Measurements from ENCODE around the gene TTLL3. TPM values are rescaled to one million over a fixed set of nuclear protein-coding genes. Genes with fewer than 3 reads are reported as not detected.

The TTLL3 gene
- total RNA-seq, 3 donors from 2014 or later (not counting 1 experiment from before 2014, with no cell fraction given), result 133 to 137 (median 136) TPM

- Mint-ChIP-seq H3K27me3 (ENCODE audit: low read depth in 2 of 2) (no peaks in the 10 kb centered on the region), H3K4me1 (peaks cover 54 to 71% of the 10 kb centered on the region in 2 donors), H3K27ac (peak overlapping the region; percentile 94 to 99), H3K9me3 (no peaks in the 10 kb centered on the region), H3K36me3 (peaks cover 7% of the 10 kb centered on the region), H3K4me3 (peak overlapping the region; percentile 92)
- intact Hi-C loops (cut with micrococcal nuclease), result loop anchor here (1.0 to 5.0 kb wide), 4 partner anchors 17 to 143 kb away; partner anchors contain the start of genes BRPF1 and MTMR14
- no peak for ATAC-seq
- H3K27me3 ChIP-seq (ENCODE audit: control insufficient read depth, insufficient read depth, low read length), result no peaks in the 10 kb centered on the region
- WGBS (ENCODE audit: insufficient coverage), result 9% methylated on average over 14 of the region's 14 CpGs
- peaks cover 33% of the 10 kb centered on the region for H3K36me3 ChIP-seq (ENCODE audit: control insufficient read depth, insufficient read depth, low read length)
- H3K27ac ChIP-seq (ENCODE audit: low read length), result peak overlapping the region; percentile 88
- no peaks in the 10 kb centered on the region for H3K9me3 ChIP-seq (ENCODE audit: control insufficient read depth, insufficient read depth, low read length)
- peak in 1 of 2 donors; percentile 23 for DNase-seq
- peak overlapping the region; percentile 79 for H3K4me3 ChIP-seq (ENCODE audit: low read length)
- TF ChIP-seq CTCF (IDR thresholded peaks at IDR 0.05), result no peak
- H3K4me1 ChIP-seq (ENCODE audit: control insufficient read depth, insufficient read depth, low read length), result peaks cover 43% of the 10 kb centered on the region
These were observed 18.2 kb upstream of the TTLL3 start for GRCh38 chr3:9791790-9792404.

DNA sequence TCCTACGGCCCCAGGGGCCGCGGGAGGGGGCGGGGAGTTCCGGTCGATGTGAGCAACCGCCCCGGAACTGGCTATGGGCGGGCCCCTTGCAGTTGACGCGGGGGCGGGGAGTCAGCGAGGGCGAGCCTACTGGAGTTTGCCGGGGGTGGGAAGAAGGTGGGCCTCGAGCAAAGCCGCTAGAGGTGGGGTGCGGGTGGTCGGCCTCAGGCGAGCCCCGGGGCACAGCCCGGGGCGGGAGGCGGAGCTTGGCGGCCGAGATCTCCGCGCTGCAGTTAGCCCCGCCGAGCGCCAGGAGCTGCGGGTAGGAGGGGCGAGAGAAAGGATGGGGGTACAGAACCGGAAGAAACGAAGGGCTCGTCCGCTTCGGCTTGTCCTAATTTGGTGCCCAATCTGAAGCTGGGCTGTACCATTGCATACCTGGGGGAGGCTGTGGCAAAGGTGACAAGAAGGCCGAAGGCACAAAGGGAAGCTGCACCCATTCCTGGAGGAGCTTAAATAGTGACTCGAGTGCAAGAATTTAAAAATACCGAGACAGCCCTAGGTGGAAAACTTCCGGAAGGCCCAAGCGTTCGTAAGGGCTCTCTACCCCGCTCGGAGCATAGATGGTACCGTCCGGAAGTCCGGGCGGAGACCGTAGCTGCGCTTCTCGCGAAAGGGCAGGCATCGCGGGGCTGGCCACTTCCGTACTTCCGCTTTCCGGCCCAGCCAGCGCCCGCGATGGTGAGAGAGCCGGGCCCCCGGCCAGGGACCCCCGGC is 17.5 kb upstream of the TTLL3 start, which contains the start of the genes ARPC4 and TADA3:
Gene ARPC4, plus strand, starts transcription at position 678 of the 756 bp plus-strand sequence. Its CDS starts 40 bp downstream, at position 718.
Gene TADA3, minus strand, starts transcription at position 69 of the 756 bp plus-strand sequence. CDS start 1,007 bp downstream, outside the sequence.
- under 1% methylated on average over 65 of the region's 65 CpGs for WGBS (ENCODE audit: insufficient coverage)
- H3K27ac ChIP-seq (ENCODE audit: low read length), result peak within 1 kb of the TSS; percentile 88
- H3K27ac Mint-ChIP-seq, result peak within 1 kb of the TSS; percentile 94 to 99
- peak within 1 kb of the TSS; percentile 79 for H3K4me3 ChIP-seq (ENCODE audit: low read length)
- peaks cover 36% of the 10 kb centered on the region for H3K36me3 ChIP-seq (ENCODE audit: control insufficient read depth, insufficient read depth, low read length)
- no peaks in the 10 kb centered on the region for H3K27me3 ChIP-seq (ENCODE audit: control insufficient read depth, insufficient read depth, low read length)
- H3K4me1 Mint-ChIP-seq, result peaks cover 58 to 71% of the 10 kb centered on the region in 2 donors
- no peak for TF ChIP-seq CTCF (IDR thresholded peaks at IDR 0.05)
- H3K4me3 Mint-ChIP-seq, result peak within 1 kb of the TSS; percentile 92
- peak; percentile 91 to 96 for DNase-seq
- ATAC-seq, result peak; percentile 84 to 93 (median 84)
- peaks cover 47% of the 10 kb centered on the region for H3K4me1 ChIP-seq (ENCODE audit: control insufficient read depth, insufficient read depth, low read length)
- peaks cover 3% of the 10 kb centered on the region for H3K36me3 Mint-ChIP-seq
- intact Hi-C loops (cut with micrococcal nuclease), result loop anchor here (1.0 to 5.0 kb wide), 4 partner anchors 16 to 143 kb away; partner anchors contain the start of genes BRPF1 and MTMR14
- no peaks in the 10 kb centered on the region for H3K9me3 Mint-ChIP-seq
- H3K27me3 Mint-ChIP-seq (ENCODE audit: low read depth in 2 of 2), result no peaks in the 10 kb centered on the region
- no peaks in the 10 kb centered on the region for H3K9me3 ChIP-seq (ENCODE audit: control insufficient read depth, insufficient read depth, low read length)

GRCh38 chr3:9793161-9793781 is 16.8 kb upstream of the TTLL3 start:
- Mint-ChIP-seq H3K27ac (peak overlapping the region; percentile 94 to 99), H3K36me3 (no peaks in the 10 kb centered on the region), H3K4me3 (peak overlapping the region; percentile 92), H3K27me3 (ENCODE audit: low read depth in 2 of 2) (no peaks in the 10 kb centered on the region), H3K4me1 (peaks cover 60 to 71% of the 10 kb centered on the region in 2 donors), H3K9me3 (no peaks in the 10 kb centered on the region)
- TF ChIP-seq CTCF (IDR thresholded peaks at IDR 0.05), result no peak
- no peaks in the 10 kb centered on the region for H3K27me3 ChIP-seq (ENCODE audit: control insufficient read depth, insufficient read depth, low read length)
- peak in 1 of 3 donors; percentile 4 for ATAC-seq
- H3K27ac ChIP-seq (ENCODE audit: low read length), result peak overlapping the region; percentile 88
- H3K4me3 ChIP-seq (ENCODE audit: low read length), result peak overlapping the region; percentile 79
- peaks cover 39% of the 10 kb centered on the region for H3K36me3 ChIP-seq (ENCODE audit: control insufficient read depth, insufficient read depth, low read length)
- peak in 1 of 2 donors; percentile 57 for DNase-seq
- intact Hi-C loops (cut with micrococcal nuclease), result loop anchor here (2.0 to 5.0 kb wide), 2 partner anchors 16 to 61 kb away; partner anchors contain the start of gene BRPF1
- under 1% methylated on average over 23 of the region's 23 CpGs for WGBS (ENCODE audit: insufficient coverage)
- H3K9me3 ChIP-seq (ENCODE audit: control insufficient read depth, insufficient read depth, low read length), result no peaks in the 10 kb centered on the region
- H3K4me1 ChIP-seq (ENCODE audit: control insufficient read depth, insufficient read depth, low read length), result peaks cover 49% of the 10 kb centered on the region
